Nephron (organoid): ENCODE results near the gene CDYL.
"Not testable (repeated sequence)": the region's sequence is repeated elsewhere in the genome, so short reads cannot be mapped to it uniquely, and the experiment has no call there.

Experiments used
- H3K27ac Mint-ChIP-seq, 3 experiments: 2 replicates each; pipeline ENCODE4 v1.8.0; 2020; ENCODE audit warnings: mixed read lengths in 3 of 3, mild to moderate bottlenecking in 2 of 3, moderate library complexity in 1 of 3
- H3K27me3 Mint-ChIP-seq: 2 replicates; pipeline ENCODE4 v1.8.0; 2021; ENCODE audit warnings: low read depth, mild to moderate bottlenecking, moderate library complexity, mixed read lengths
- H3K36me3 Mint-ChIP-seq: 2 replicates; pipeline ENCODE4 v1.8.0; 2020; ENCODE audit warnings: low read depth, mixed read lengths
- H3K4me1 Mint-ChIP-seq: 2 replicates; pipeline ENCODE4 v1.8.0; 2020; ENCODE audit warnings: mixed read lengths
- H3K4me3 Mint-ChIP-seq, 3 experiments: 2 replicates each; pipeline ENCODE4 v1.8.0; 2020; ENCODE audit warnings: mild to moderate bottlenecking in 3 of 3, mixed read lengths in 3 of 3, moderate library complexity in 2 of 3
- H3K9me3 Mint-ChIP-seq: 2 replicates; pipeline ENCODE4 v1.8.0; 2020; ENCODE audit warnings: mixed read lengths
- TF ChIP-seq, protein P1 (sequence below), 3 experiments: fragments of 200-600 bp; sonication (generic); IDR thresholded peaks; one replicate each; pipeline ENCODE4 v1.5.0; 2021; ENCODE audit warnings: antibody characterized with exemption in 3 of 3; ENCODE audit not compliant: unreplicated experiment in 3 of 3

CDYL gene

DNA sequence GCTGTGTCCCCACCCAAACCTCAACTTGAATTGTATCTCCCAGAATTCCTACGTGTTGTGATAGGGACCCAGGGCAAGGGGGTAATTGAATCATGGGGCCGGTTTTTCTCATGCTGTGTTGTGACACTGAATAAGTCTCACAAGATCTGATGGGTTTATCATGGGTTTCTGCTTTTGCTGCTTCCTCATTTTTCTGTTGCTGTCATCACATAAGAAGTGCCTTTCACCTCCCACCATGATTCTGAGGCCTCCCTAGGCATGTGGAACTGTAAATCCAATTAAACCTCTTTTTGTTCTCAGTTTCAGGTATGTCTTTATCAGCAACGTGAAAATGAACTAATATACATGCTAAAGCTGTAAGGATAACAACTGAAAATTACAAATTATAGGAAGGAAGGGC is 88.3 kb downstream of the CDYL start:
- peaks cover 55% of the 10 kb centered on the region for H3K9me3 Mint-ChIP-seq
- no peak overlapping the region for H3K4me3 Mint-ChIP-seq
- no peaks in the 10 kb centered on the region for H3K4me1 Mint-ChIP-seq
- TF ChIP-seq, protein P1, sequence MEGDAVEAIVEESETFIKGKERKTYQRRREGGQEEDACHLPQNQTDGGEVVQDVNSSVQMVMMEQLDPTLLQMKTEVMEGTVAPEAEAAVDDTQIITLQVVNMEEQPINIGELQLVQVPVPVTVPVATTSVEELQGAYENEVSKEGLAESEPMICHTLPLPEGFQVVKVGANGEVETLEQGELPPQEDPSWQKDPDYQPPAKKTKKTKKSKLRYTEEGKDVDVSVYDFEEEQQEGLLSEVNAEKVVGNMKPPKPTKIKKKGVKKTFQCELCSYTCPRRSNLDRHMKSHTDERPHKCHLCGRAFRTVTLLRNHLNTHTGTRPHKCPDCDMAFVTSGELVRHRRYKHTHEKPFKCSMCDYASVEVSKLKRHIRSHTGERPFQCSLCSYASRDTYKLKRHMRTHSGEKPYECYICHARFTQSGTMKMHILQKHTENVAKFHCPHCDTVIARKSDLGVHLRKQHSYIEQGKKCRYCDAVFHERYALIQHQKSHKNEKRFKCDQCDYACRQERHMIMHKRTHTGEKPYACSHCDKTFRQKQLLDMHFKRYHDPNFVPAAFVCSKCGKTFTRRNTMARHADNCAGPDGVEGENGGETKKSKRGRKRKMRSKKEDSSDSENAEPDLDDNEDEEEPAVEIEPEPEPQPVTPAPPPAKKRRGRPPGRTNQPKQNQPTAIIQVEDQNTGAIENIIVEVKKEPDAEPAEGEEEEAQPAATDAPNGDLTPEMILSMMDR (IDR thresholded peaks at IDR 0.05; ENCODE audit: unreplicated experiment in 3 of 3), result no peak
- no peak overlapping the region for H3K27ac Mint-ChIP-seq
- H3K36me3 Mint-ChIP-seq, result peaks cover 67% of the 10 kb centered on the region
- H3K27me3 Mint-ChIP-seq, result no peaks in the 10 kb centered on the region

DNA sequence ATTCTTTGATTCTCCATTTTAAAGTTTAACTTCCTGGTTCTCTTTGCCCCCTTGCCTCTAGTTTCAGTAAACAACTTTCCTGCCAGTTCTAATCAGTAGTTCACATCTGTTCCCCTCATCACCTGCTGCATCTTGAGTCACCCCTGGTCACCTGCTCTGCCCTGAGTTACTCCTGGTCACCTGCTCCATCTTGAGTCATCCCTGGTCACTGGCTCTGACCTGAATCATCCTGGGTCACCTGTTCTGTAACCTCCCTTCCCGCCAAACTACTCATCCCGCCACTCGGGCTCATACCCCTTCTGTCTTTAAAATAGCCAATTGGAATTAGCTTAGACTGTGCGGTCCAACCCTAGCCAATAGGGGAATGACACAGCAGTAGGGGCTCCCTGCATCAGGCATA is 88.8 kb downstream of the CDYL start:
- Mint-ChIP-seq H3K36me3 (peaks cover 69% of the 10 kb centered on the region), H3K9me3 (peaks cover 57% of the 10 kb centered on the region)
- not testable (repeated sequence) for H3K4me1 Mint-ChIP-seq, H3K27me3 Mint-ChIP-seq, H3K27ac Mint-ChIP-seq, H3K4me3 Mint-ChIP-seq

DNA sequence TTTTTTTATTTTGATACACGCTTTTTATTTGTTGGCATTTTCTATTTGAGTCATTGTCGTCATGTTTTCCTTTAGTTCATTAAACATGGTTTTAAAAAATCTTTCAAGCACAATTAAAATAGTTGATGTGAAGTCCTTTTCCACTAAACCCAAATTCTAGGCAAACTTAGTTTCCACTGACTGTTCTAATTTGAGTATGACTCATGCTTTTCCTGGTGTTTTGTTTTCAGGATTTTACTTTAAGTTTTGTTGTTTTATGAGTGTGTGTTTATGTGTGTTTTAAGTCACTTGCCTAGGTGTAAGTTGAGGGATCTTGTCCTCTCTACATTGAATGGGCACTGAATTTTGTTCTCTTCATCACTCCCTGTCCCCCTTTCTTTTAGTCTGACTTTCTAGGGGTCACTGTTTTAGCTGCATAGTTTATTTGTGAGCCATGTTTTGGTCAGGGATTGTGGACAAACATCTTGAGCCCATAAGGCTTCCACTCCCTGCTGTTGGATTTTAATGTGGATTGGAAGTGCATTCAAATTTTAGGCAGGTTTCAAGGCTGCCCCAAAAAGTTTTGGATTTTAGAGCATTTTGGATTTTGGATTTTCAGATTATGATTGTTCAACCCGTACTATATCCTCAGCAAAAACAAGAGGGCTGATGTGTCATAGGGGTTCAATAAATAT is 94.8 kb downstream of the CDYL start:
- Mint-ChIP-seq H3K4me3 (no peak overlapping the region), H3K9me3 (peaks cover 31% of the 10 kb centered on the region), H3K4me1 (no peaks in the 10 kb centered on the region), H3K27me3 (no peaks in the 10 kb centered on the region), H3K27ac (no peak overlapping the region), H3K36me3 (peaks cover 33% of the 10 kb centered on the region)
- TF ChIP-seq, protein P1 (IDR thresholded peaks at IDR 0.05; ENCODE audit: unreplicated experiment in 3 of 3), result no peak

DNA sequence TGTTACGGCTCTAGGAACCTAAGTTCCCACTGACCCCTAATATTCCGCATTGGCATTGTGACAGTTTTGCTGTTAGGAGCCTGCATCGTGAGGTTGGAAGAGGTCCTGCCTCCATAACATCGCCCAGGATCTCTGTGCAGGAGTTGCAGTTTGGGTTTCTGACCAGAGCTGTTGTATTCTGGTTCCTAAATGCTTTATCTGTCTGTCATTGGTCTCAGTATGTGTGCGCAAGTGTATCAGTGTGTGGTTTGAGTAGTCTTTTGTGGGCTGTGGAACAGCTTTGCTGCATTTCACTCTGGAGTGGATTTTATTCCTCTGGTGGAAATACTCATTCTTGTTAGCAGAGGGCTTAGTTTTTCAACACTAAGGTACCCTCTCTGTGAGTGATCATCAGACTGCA is 95.6 kb downstream of the CDYL start:
- no peaks in the 10 kb centered on the region for H3K4me1 Mint-ChIP-seq

DNA sequence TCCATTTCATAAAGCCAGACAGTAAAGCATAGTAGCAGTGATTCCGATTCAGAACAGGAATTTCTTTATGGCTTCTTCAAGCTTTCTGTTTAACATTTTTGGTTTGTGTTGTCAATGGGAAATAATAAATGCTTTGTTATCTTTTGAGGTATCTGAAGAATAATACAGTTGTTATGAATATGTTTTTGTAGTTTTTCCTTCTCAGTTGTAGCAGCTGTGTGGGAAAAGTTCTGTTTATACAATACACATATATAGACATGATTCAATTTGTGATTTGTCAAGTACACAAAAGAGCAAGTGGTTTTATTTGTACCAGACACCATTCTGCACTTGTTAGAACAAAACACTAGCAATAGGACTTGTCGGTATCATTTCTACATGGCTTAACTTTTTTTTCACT is 96.6 kb downstream of the CDYL start:
- Mint-ChIP-seq H3K9me3 (peaks cover 16% of the 10 kb centered on the region), H3K27me3 (no peaks in the 10 kb centered on the region), H3K4me1 (no peaks in the 10 kb centered on the region), H3K4me3 (no peak overlapping the region), H3K27ac (no peak overlapping the region), H3K36me3 (peaks cover 14% of the 10 kb centered on the region)
- TF ChIP-seq, protein P1 (IDR thresholded peaks at IDR 0.05; ENCODE audit: unreplicated experiment in 3 of 3), result no peak

More for the DNA sequence above, 95.6 kb downstream of the CDYL start:
- no peak overlapping the region for H3K27ac Mint-ChIP-seq
- peaks cover 24% of the 10 kb centered on the region for H3K36me3 Mint-ChIP-seq
- H3K27me3 Mint-ChIP-seq, result no peaks in the 10 kb centered on the region
- no peak overlapping the region for H3K4me3 Mint-ChIP-seq
- H3K9me3 Mint-ChIP-seq, result peaks cover 24% of the 10 kb centered on the region
- TF ChIP-seq, protein P1 (IDR thresholded peaks at IDR 0.05; ENCODE audit: unreplicated experiment in 3 of 3), result no peak

DNA sequence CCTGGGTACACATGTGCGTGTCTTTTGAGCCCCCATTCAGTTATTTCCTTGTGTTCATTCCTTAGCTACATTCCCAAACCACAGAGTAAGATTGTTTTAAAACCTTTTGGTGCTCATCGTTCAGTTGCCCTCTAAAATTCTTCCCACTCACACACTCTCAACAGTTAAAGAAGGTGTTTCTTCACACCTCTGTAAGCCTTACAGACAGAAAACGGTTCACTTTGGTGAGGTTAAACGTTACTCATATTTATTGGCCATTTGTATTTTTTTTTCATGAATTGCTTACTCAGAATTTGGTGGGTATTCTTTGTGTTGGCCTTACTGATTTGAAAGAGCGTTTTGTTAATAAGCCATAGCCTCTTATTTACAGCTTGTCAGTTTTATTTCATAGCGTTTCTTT is 97.7 kb downstream of the CDYL start:
- Mint-ChIP-seq H3K36me3 (peaks cover 8% of the 10 kb centered on the region), H3K4me3 (no peak overlapping the region), H3K4me1 (no peaks in the 10 kb centered on the region), H3K9me3 (peaks cover 12% of the 10 kb centered on the region), H3K27me3 (no peaks in the 10 kb centered on the region), H3K27ac (no peak overlapping the region)
- TF ChIP-seq, protein P1 (IDR thresholded peaks at IDR 0.05; ENCODE audit: unreplicated experiment in 3 of 3), result no peak
